Pons (tissue), 1 donor: ENCODE data around the gene SNX14.
"Not testable (repeated sequence)": the region's sequence is repeated elsewhere in the genome, so short reads cannot be mapped to it uniquely, and the experiment has no call there.

Source experiments
- DNase-seq: peaks from one replicate; pipeline ENCODE4 v3.0.0-alpha.2; 2016; ENCODE audit warnings: low spot score

Gene SNX14

DNA sequence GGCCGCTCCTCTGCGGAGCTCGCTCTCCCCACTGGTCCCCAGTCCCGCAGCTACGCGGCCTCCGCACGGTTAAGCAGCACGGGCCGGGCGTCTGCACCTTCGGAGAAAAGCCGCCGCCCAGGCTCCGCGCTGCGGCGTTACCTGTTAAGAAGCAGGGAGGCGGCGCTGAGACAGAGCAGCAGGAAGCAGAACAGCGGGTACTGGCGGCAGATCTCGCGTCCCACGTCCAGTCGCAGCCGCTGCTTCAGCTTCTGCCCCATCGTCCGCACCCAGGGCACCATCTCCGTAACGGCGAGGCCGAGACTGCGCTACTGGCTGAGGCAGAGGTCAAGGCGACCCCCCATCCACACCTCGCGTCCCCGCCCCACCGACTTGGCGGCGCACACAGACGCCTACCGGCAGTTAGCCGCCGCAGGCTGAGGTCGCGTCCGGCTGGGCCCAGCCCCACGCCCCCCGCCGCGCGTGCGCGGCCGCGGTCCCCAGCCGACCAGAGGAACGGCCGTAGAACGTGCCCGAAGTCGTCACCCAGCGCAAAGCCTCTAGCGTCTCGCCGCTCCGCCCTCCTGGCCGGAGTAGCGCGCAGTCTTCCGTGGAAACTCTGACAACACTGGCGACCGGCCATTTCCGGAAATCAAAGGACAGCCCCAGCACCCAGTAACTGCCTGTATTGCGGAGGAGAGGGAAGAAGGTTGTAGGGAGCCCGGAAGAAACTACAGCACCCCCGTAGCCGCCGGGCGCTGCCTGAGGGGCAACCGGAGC, at the start of gene SNX14:
TSS of gene SNX14 (minus strand) at position 421 of the 759 bp plus-strand sequence. CDS start at position 281, 140 bp downstream.
- peak; percentile 92 for DNase-seq

GRCh38 chr6:85642774-85643536, 49.3 kb upstream of the SNX14 start, which contains the start of gene SYNCRIP:
Gene SYNCRIP, minus strand, starts transcription at chr6:85642886. Its CDS starts 1,447 bp downstream, at chr6:85641439.
- DNase-seq: peak; percentile 99

- peak; percentile 47 for DNase-seq
Measured at GRCh38 chr6:85641897-85642773, 48.5 kb upstream of the SNX14 start.

DNA sequence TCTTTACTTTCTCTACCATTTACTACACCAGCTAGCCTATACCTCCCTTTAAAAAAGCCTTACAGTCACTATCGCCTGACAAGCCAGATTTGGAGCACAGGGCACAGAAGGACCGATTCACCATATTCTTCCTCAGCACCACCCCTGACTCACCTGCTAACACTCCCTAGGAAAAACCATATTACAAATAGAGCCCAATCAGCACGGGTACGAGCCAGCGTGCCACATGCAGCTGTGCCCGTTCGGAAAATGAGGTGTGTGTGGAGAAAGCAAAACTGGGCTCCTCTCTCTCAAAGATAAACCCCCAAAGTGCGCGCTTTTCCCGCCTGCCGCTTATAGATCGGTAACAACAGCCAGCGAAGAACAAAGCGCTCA, 47.9 kb upstream of the SNX14 start:
- peak; percentile 22 for DNase-seq

DNA sequence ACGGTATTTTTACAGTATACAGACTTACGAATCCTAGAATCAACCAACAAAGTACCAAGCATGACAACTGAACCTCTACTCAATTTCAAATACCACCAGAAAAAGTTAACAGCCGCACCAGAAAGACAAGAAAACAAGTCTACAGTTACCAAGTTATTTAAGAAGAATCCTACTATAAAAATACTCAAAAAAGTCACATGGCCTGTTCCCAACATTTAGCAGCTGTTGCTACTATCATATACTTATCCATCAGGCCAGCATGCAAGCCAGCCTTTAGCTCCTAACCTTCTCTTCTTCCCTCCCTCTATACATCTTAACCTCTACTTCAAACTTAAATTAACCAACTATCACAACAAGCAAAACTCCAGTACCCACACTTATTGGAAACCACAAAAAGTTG, 47.2 kb upstream of the SNX14 start:
- DNase-seq: peak; percentile 9

GRCh38 chr6:85637579-85637978, 43.9 kb upstream of the SNX14 start:
- no peak for DNase-seq

DNA sequence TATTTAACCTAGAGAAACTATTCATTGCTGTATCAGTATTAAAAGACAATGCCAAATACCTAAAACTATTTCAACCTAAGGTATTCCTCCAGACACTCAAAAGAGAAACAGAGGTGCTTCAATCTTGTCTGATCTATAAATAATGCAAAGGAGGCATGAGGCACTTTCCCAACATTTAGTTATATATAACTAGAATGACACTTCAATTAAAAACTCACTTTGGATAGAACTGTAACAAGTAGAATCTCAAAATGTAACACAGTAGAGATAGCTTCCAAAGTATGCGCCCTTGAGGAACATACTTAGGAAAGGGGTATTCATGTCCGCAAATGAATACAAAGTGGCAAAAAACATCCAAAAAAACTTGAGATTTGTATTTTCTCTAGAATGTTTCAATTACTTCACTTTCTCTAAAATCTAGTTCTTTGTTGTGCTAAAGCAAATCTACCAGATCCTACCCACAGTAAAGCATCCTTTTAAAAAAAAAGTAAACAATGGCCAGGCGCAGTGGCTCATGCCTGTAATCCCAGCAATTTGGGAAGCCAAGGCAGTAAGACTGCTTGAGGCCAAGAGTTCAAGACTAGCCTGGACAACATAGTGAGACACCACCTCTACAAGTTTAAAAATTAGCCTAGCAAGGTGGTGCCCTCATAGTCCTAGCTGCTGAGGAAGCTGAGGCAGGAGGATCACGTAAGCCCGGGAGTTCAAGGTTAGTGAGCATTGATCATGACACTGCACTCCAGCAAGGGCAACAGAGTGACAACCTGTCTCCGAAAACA, 38.7 kb upstream of the SNX14 start:
- no peak for DNase-seq

- DNase-seq: not testable (repeated sequence)
Measured at GRCh38 chr6:85631117-85631516, 37.5 kb upstream of the SNX14 start.

DNA sequence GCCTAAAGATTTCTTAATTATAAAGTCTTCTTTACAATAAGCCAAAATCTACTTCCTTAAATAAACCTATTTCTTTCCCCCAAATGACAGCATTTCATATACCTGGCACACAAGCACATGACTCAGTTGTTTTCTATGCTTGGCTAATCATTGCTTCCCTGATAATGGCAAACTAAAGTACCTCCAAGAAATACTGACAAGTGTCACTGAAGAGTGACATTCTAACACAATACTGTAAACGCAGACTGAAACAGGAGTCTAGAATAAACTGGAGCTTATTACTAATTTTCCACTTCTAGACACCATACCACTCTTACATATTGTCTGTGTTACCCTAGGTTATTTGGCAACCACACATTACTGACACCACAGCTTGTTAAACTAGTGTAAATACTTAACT, 34.7 kb upstream of the SNX14 start:
- DNase-seq: no peak

DNA sequence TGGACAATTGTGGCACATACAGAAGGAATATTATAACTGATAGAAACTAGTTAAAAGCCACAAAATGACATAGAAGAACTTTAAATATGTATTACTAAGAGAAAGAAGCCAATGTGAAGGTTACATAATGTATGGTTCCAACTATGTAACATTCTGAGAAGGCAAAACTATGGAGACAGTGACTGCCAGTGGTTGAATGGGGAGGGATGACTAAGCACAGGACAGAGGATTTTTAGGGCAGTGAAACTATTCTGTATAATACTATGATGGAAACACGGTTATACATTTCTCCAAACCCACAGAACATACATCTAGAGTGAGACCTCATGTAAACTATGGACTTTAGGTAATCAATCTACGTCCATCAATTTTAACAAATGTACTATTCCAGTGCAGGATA, 26.6 kb upstream of the SNX14 start:
- DNase-seq: no peak

GRCh38 chr6:85614780-85615179, 21.1 kb upstream of the SNX14 start:
- DNase-seq: no peak

- DNase-seq: no peak
Measured at GRCh38 chr6:85612690-85613474, 19.2 kb upstream of the SNX14 start.

DNA sequence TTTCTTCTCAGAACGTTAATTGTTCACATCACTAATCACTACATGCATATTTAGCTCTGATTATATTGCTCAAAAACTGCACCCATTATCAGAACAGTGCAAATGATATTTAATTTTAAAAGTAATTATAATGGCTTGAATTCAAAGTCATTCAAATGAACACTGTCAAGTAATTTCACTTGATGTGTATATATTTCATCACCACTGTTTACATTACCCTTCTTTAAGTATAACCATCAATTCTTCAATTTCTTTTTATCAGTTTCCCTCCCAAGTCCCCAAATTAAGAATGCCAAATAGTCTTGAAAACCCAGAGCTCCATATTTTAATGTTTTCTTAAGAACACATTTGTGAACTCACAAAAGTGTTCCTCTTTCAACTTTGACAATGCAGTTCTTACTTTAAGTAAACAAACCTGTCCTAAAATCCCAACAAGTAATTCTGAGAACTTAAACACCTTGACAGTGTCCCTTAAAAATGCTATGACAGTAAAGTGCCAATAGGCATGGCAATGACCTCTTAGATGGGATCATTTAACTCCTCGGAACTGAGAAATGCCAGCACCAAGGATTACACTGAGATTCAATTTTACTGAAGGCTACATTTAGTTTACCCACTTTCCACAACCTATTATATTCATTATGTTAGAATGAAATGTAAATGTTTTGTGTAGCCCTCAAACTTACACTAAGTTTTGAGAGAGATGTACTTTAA, 16.7 kb upstream of the SNX14 start:
- no peak for DNase-seq

GRCh38 chr6:85602100-85602499, 8.4 kb upstream of the SNX14 start:
- no peak for DNase-seq

- DNase-seq: no peak
Measured at GRCh38 chr6:85600713-85601313, 7.2 kb upstream of the SNX14 start.

DNA sequence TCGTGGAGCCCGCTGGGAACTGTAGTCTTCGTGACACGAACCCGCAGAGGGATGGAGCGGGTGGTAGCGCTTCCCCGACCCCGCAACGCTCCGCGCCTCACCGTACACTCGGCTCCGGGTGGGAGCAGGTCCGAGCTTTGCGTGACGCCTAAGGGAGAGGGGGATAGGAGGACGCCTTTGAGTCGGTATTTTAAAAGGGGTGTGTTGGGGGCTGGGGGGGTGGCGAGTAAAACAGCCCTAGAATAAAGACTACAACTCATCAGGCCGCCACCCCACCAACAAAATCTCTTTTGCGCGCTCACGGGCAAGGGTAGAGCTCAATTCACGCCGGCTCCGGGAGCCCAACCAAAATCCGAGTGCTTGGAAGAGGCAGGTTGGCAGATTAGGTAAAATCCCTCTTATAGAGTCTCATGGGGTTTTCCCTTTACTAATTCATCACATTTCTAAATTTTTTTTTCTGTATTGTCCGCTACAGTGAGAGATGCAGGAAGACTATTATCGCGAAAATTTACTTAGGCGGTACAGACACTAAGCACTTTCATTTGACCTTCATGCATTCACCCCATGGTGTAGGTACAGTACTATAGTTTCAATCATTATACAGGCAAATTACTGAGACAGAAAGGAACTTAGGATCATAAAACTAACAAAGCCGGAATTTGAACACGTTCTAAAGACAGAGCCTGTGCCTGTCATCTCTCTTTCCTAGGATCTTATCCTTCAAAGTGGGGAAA, 706 bp upstream of the SNX14 start:
- peak; percentile 52 for DNase-seq

DNA sequence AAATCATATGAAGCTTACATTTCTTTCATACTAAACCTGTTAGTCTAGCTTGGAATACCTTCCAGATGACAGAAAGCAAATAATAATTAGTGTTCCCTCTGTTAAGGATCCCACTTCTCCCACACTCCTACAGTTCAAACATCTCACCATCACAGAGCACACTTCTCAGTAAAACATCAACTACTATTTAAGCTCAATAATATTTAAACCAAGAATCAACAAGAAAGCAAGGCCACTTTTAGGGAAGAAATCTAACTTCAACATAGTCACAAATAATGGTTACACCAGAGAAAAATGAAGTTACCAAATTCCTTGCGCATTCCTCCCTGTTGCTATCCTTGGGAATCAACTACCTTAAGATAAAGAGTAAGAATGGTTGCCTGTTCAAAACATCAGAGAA, 1.6 kb downstream of the SNX14 start:
- no peak for DNase-seq

GRCh38 chr6:85591207-85591606, 2.5 kb downstream of the SNX14 start:
- DNase-seq: no peak

DNA sequence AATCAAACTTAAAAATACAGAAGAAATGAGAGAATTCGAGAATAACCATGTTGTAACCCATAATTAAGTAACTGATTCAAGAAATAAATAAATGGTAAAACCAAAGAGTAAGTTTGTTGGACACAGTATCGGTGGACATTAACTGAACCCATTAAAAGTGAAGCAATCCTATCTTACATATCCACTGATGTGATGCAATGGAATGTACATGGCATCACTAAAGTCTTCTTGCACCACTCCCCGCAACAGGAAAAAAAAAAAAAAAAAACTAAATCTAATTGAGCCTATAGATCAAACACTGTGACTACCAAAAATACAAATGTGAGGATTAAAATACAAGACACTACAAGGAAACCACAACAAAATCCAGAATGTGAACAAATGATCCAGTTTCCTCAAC, 7.9 kb downstream of the SNX14 start:
- DNase-seq: no peak
